Left lung (tissue), 10 donors: ENCODE results near the gene FGGY. TPM values are rescaled to one million over a fixed set of nuclear protein-coding genes. Genes with fewer than 3 reads are reported as not detected.

Source experiments
- ATAC-seq: fragments of 200-7000 bp; cut with Tn5 transposase; one replicate; pipeline ENCODE4 v1.9.1; 2020; ENCODE audit warnings: moderate library complexity
- DNase-seq, 4 donors: peaks; one replicate each; pipeline ENCODE4 v3.0.0-alpha.2; 2013 to 2020
- H3K27ac ChIP-seq, 2 donors: fragments of 200-600 bp; sonication (generic) in 1 of 2; one replicate each; pipeline versions ENCODE4 v1.5.0 to v1.8.0; 2020 to 2021
- H3K27me3 ChIP-seq, 2 donors: fragments of 200-600 bp; sonication (generic) in 1 of 2; one replicate each; pipeline versions ENCODE4 v1.5.0 to v1.8.0; 2020 to 2021
- H3K36me3 ChIP-seq, 2 donors: fragments of 200-600 bp; sonication (generic) in 1 of 2; one replicate each; pipeline versions ENCODE4 v1.5.0 to v1.8.0; 2020 to 2021
- H3K4me1 ChIP-seq, 2 donors: fragments of 200-600 bp; one replicate each; pipeline ENCODE4 v1.8.0; 2021
- H3K4me3 ChIP-seq, 2 donors: fragments of 200-600 bp; sonication (generic) in 1 of 2; one replicate each; pipeline versions ENCODE4 v1.5.0 to v1.8.0; 2020 to 2021; ENCODE audit warnings: mild to moderate bottlenecking in 1 of 2
- H3K9me3 ChIP-seq, 2 donors: fragments of 200-600 bp; sonication (generic) in 1 of 2; one replicate each; pipeline versions ENCODE4 v1.5.0 to v1.8.0; 2020 to 2021
- CTCF ChIP-seq, 2 donors: fragments of 200-600 bp; sonication (generic) in 1 of 2; IDR thresholded peaks; one replicate each; pipeline versions ENCODE4 v1.5.0 to v1.8.0; 2021; ENCODE audit warnings: antibody characterized with exemption in 2 of 2
- intact Hi-C, 2 donors: fragments of 100-400 bp; cut with DNase I; formaldehyde crosslinking; loops; one replicate each; pipeline versions ENCODE4 v1.11.2 to v1.14.2; 2022
- polyA plus RNA-seq, 6 donors: library from polyadenylated mRNA; unstranded; fragments of 120-200 nt; gene quantifications; one replicate each; pipeline ENCODE4 v1.2.1, GENCODE V29; 2013; ENCODE audit not compliant: insufficient read length in 6 of 6
- total RNA-seq, 2 donors: library from RNA; stranded (reverse); fragmentation: NEBNext Ultra II Directional; extraction: Animal tissue kit (Norgen Biotek cat#: 25700); gene quantifications; one replicate each; pipeline ENCODE4 v1.2.1, GENCODE V29; 2021
- donor health status: DM: no; HTN: yes; CAD: no.
- donor health status: DM: no; HTN: no; CAD: no.

Gene FGGY
- total and polyA plus RNA-seq, 8 donors: 13.5 to 22.7 (median 18.4) TPM

- DNase-seq (no peak), ATAC-seq (no peak)
- no peaks in the 10 kb centered on the region for H3K36me3 ChIP-seq
- TF ChIP-seq CTCF (IDR thresholded peaks at IDR 0.05): no peak
- H3K9me3 ChIP-seq: no peaks in the 10 kb centered on the region
- H3K27ac ChIP-seq: no peak overlapping the region
- H3K4me1 ChIP-seq: peaks cover 6 to 14% of the 10 kb centered on the region in 2 donors
- H3K27me3 ChIP-seq: no peaks in the 10 kb centered on the region
- no peak overlapping the region for H3K4me3 ChIP-seq
- intact Hi-C loops: no loop called here
Measured at GRCh38 chr1:59421232-59421920, 124.5 kb downstream of the FGGY start.

- Histone ChIP-seq H3K36me3 (no peaks in the 10 kb centered on the region), H3K9me3 (no peaks in the 10 kb centered on the region), H3K27ac (peak overlapping the region in 1 of 2 donors; percentile 11), H3K4me1 (peaks cover 6 to 14% of the 10 kb centered on the region in 2 donors), H3K4me3 (no peak overlapping the region), H3K27me3 (no peaks in the 10 kb centered on the region)
- intact Hi-C loops: no loop called here
- no peak for TF ChIP-seq CTCF (IDR thresholded peaks at IDR 0.05)
- ATAC-seq (peak; percentile 83), DNase-seq (peak in 3 of 4 donors; percentile 52 to 78 (median 54))
Measured at GRCh38 chr1:59422921-59423575, 126.2 kb downstream of the FGGY start.

GRCh38 chr1:59427155-59427554, 130.3 kb downstream of the FGGY start:
- H3K36me3 ChIP-seq: no peaks in the 10 kb centered on the region
- H3K4me3 ChIP-seq: no peak overlapping the region
- no peaks in the 10 kb centered on the region for H3K9me3 ChIP-seq
- no peaks in the 10 kb centered on the region for H3K27me3 ChIP-seq
- H3K27ac ChIP-seq: no peak overlapping the region
- no peak for TF ChIP-seq CTCF (IDR thresholded peaks at IDR 0.05)
- intact Hi-C loops: no loop called here
- DNase-seq: no peak
- H3K4me1 ChIP-seq: peaks cover 6 to 14% of the 10 kb centered on the region in 2 donors
- ATAC-seq: no peak

- H3K27ac ChIP-seq: no peak overlapping the region
- DNase-seq: no peak
- no peaks in the 10 kb centered on the region for H3K36me3 ChIP-seq
- peaks cover 4 to 10% of the 10 kb centered on the region in 2 donors for H3K4me1 ChIP-seq
- no peak for ATAC-seq
- intact Hi-C loops: no loop called here
- H3K4me3 ChIP-seq: no peak overlapping the region
- no peaks in the 10 kb centered on the region for H3K27me3 ChIP-seq
- TF ChIP-seq CTCF (IDR thresholded peaks at IDR 0.05): no peak
- H3K9me3 ChIP-seq: no peaks in the 10 kb centered on the region
Measured at GRCh38 chr1:59427784-59428183, 130.9 kb downstream of the FGGY start.

GRCh38 chr1:59428828-59429227, 131.9 kb downstream of the FGGY start:
- no peaks in the 10 kb centered on the region for H3K9me3 ChIP-seq
- ATAC-seq (peak; percentile 41), DNase-seq (no peak)
- TF ChIP-seq CTCF (IDR thresholded peaks at IDR 0.05): no peak
- peaks cover 0 to 11% of the 10 kb centered on the region in 2 donors for H3K4me1 ChIP-seq
- no peaks in the 10 kb centered on the region for H3K27me3 ChIP-seq
- no peak overlapping the region for H3K4me3 ChIP-seq
- intact Hi-C loops: no loop called here
- H3K27ac ChIP-seq: no peak overlapping the region
- H3K36me3 ChIP-seq: no peaks in the 10 kb centered on the region
